Measurements from ENCODE around the gene ARHGAP29.

ARHGAP29 gene, protein sequence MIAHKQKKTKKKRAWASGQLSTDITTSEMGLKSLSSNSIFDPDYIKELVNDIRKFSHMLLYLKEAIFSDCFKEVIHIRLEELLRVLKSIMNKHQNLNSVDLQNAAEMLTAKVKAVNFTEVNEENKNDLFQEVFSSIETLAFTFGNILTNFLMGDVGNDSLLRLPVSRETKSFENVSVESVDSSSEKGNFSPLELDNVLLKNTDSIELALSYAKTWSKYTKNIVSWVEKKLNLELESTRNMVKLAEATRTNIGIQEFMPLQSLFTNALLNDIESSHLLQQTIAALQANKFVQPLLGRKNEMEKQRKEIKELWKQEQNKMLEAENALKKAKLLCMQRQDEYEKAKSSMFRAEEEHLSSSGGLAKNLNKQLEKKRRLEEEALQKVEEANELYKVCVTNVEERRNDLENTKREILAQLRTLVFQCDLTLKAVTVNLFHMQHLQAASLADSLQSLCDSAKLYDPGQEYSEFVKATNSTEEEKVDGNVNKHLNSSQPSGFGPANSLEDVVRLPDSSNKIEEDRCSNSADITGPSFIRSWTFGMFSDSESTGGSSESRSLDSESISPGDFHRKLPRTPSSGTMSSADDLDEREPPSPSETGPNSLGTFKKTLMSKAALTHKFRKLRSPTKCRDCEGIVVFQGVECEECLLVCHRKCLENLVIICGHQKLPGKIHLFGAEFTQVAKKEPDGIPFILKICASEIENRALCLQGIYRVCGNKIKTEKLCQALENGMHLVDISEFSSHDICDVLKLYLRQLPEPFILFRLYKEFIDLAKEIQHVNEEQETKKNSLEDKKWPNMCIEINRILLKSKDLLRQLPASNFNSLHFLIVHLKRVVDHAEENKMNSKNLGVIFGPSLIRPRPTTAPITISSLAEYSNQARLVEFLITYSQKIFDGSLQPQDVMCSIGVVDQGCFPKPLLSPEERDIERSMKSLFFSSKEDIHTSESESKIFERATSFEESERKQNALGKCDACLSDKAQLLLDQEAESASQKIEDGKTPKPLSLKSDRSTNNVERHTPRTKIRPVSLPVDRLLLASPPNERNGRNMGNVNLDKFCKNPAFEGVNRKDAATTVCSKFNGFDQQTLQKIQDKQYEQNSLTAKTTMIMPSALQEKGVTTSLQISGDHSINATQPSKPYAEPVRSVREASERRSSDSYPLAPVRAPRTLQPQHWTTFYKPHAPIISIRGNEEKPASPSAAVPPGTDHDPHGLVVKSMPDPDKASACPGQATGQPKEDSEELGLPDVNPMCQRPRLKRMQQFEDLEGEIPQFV

DNA sequence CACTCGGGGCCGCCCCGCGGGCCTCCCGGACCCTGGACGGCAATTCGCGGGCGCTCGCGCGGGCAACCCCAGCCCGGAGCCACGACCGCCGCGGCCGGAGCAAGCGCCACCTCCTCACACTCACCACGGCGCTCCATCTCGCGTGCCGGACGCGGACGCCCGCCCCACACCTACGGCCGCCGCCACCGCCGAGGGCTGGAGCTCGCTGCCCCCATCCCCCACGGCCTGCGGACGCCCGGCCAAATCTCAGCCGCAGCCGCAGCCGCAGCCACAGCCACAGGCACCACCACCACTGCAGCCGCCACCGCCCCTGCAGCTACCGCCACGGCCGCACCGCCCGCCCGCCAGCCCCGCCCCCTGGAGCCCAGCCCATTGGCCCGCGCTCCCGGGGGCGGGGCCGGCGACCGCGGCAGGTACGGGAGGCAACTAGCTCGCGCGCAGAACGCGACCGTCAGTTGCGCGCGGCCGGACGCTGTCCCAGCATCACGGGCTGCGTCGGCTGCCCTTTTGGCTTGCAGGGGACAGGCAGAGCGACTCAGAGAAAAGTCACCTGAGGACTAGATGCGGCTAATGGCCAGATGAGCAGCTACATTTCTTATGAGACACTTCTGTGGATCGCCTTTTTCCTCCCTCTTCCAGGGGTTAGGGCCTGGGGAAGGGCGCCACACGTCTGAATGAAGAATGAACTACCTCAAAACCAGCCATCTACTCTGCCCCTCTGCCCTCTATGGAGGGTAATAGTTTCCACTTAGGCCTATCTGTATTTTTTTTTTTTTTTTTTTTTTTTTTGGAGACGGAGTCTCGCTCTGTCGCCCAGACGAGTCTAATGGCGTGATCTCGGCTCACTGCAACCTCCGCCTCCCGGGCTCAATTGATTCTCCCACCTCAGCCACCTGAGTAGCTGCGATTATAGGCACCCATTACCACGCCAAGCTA lies at the start of gene ARHGAP29:
Gene ARHGAP29 (minus strand): TSS at position 294 of the 936 bp plus-strand sequence. CDS start 5,973 bp downstream, outside the sequence.
- DNase-seq (ENCODE audit: low read depth): no peak

DNA sequence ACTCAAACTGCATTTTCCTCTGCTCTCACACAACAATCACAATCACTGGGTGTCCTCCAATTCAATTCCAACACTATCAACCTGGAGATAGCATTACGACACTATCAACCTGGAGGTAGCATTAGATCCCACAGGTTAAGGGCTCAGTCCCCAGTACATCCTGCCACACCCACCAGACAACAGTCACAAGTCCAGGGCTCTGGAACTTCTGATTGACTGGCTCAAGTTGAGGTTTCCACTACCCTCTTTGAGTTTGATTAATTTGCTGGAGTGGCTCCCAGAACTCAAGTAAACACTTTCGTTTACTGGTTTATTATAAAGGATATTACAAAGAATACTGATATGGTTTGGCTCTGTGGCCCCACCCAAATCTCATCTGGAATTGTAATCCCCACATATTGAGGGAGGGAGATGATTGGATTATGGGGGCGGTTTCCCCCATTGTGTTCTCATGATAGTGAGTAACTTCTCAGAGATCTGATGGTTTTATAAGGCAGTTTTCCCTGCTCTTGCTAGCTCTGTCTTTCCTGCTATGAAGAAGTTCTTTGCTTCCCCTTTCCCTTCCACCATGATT lies 49.6 kb upstream of the ARHGAP29 start:
- DNase-seq (ENCODE audit: low read depth): no peak

DNA sequence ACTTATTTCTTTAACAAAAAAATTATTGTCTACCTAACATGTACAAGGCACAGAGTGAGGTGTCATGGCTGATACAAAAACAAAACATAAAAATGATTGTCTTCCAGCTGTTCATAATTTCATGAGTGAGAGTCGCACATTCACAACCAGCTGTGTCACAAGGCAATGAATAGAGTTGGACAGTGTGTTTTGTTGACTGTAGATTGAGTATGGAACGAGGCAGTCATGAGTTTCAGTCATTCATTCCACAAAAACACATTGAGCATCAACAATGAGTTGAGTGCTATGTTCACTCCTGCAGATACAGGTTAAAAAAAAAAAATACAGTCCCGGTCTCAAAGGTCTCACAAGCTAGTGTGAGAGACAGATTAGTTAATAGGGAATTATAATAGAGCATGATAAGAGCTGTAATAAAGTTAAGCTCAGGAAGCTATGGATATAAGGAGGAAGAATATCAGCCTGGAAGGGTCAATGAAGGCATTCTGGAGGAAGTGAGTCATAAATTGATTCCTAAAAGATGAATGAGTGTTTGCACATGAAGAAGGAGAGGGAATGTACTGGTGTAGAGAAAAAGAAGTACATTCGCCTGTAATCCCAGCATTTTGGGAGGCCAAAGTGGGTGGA lies 47.8 kb upstream of the ARHGAP29 start:
- DNase-seq (ENCODE audit: low read depth): no peak

DNA sequence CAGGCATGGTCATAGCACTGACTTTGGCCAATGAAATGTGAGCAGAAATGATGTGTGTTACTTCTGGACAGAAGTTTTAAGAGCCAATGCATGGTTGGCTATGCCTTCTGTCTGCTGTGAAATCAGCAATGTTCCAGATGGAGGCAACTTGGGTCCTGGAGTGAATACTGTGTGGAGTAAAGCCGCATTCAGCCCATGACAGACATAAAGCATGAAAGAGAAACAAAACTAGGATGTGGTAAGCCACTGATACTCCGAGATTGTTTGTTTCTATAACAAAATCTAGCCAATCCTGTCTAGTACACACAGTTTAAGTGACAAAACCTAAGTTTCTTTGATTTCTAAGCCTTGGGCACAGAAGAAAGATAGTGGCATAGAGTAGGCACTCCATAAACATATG lies 47.1 kb upstream of the ARHGAP29 start:
- DNase-seq (ENCODE audit: low read depth): no peak

DNA sequence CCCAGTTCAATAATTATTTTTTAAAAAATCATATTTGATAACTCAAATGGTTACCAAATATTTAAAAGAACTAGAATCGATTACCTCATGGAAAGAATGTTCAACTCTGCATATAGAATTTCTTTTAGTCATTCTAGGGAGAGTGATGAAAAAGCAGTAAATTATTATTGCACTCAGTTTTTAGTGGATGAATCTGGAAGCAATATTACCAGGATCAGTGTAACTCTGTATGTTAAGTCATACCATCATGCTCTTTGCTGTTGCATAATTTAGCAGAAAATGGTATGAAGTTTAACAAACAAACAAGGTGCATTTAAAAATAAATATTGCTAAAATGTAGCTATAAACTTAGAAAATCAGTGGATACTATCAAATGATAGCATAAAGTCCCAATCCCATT lies 46.1 kb upstream of the ARHGAP29 start:
- no peak for DNase-seq (ENCODE audit: low read depth)

DNA sequence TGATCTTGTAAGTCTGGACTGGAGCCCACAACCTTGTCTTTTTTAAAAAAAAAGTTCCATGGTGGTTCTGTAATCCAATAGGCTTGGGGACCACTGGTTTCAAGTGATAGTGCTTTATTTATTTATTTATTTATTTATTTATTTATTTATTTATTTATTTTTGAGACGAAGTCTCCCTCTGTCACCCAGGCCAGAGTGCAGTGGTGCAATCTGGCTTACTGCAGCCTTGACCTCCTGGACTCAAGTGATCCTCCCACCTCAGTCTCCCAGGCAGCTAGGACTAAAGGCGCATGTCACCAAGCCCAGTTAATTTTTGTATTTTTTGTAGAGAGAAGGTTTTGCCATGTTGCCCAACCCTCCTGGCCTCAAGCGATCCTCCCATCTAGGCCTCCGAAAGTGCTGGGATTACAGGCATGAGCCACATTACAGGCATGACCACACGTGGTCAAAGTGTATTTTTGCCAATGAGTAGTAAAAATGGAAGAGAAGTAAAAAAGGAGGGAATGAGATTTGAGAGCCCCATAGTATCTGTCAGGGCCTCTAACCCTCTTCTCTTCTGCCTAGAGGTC lies 44.8 kb upstream of the ARHGAP29 start:
- no peak for DNase-seq (ENCODE audit: low read depth)

DNA sequence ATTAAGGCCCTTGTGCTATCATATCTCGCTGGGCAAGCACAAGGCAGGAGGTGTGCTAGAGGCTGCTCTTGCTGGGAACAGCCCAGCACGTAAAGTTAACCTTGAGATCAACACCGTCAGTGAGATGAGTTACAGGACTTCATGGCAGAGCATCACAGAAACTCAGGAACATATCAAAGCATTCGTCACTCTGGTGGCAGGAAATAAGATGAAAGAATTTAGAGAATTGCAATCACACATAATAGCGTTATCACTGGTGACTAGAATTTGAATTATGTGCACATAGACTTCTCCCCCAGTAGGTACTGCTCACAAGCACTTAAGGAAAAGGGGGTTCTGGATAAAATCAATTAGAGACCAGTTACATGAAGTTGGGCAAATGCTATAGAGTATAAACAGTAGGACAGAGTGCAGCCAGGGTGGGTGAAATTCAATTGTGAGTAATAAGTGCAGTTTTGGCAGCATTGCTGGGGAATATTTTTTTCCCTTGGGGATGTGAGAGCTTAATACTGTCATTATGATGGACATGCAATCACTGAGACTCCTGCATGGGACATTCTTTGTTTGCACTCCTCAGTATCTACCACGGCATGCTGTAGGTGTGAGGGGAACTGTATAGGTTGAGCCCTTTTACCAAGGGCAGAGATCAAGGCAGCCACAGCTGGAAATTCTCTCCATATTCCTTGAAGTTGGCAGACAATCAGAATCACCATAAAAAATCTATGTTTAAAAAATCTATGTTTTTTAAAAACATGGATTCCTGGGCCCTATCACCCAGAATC lies 44.2 kb upstream of the ARHGAP29 start:
- DNase-seq (ENCODE audit: low read depth): no peak

DNA sequence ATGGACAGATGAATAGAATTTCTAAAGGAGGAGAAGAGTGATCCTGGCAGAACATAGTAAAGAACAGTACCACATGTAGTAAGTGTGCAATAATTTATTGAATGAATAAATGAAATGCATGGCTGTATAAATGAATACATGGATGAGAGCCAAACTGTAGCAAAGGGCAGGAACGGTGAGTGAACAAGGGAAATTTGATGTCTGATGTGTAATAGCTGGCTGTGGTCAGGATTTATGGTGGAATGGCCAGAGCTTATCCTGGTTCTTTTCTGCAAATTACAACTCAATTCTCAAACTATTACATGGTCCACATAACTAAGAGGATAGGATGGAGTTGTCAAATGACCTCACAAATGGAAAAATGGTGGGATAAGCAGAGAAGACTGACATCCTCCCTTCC lies 43.2 kb upstream of the ARHGAP29 start:
- DNase-seq (ENCODE audit: low read depth): no peak

DNA sequence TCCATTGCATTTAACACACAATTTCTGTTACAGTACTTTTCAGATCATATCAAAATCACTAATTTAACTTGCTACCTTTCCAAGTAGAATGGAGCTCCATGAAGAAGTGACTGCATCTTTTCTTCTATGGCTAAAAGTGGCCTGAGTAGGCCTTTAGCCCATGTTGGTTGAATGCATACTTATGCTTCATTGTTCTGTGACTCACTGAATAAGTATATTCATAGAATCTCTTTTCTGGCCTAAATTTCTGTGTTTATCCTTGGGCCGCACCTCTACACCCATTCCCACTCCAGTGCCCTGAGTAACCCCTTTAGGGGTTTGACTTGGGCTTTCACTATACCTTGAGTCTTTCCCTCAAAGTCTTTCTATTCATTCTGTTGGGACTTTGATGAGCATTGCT lies 42.1 kb upstream of the ARHGAP29 start:
- no peak for DNase-seq (ENCODE audit: low read depth)

DNA sequence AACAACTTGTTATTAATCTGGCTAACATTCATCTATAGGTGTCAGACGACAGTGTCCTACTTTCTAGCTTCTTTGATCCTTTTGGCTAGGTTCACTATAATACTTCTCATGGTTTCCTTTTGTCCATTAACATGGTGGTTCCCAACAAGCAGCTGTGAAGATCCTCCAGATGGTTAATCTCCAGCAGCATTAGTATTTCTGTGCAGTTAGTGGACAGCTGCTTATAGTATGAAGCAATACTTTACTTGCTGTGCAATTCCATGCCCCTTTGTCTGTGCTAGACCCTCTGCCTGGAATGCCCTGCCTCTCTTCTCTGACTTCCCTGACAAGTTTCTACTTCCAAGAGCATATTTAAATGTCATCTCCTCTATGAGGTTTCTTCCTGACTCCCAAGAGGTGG lies 41.7 kb upstream of the ARHGAP29 start:
- DNase-seq (ENCODE audit: low read depth): no peak

DNA sequence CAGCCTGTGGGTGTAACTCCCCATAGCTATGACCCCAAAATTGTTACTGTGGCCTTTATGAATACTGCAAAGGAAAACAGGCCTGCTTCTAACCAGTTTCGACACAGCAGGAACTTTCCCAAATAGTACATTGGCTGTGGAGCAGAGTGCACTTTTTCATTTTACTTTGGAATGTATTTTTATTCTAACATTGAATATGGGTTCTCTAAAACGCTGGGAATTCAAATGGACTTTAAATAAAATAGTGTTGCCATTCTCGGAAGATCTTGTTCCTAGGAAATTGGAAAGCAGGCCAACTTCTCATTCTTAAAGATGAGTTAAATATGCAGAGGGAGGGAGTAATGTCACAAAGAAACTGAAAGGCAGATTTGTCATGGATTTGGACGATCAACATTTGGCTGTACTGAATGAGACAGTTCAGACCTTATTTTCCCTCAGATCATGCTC lies 39.6 kb upstream of the ARHGAP29 start:
- DNase-seq (ENCODE audit: low read depth): no peak

DNA sequence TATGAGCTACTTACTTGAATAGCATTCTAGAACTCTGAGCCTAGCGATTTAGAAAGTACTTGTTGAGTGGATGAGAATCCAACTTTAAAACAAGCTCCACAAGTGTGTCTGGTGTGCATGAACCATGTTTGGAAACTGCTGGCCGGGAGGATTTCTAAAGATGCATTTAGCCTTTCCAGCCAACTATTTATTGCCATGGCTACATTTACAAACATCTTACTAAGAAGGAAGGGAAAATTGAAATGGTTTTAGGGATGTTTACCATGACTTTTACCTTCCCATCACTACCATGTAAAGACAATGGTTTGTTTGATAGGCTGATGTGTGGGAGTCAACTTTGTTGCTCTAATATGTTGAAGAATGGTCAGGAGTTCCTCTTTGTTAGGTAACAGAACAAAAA lies 37.7 kb upstream of the ARHGAP29 start:
- DNase-seq (ENCODE audit: low read depth): no peak

DNA sequence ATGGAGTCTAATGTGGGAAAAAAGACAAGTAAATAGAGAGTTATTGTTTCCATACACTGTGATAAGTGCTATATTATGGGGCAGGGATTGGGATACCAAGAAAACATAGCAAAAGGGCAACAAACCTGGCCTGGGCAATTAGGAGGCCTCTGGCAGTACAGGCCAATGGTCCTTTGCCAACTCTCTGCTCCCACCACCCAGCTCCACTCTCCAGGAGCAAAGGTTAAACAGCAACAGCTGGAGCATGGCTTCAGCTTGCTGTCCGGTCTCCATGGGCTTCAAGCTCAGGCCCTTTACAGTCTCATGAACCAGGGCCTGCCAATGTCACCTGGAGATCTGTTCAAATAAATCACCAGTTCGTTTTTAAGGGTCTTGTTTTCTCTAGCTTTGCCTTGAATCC lies 37.2 kb upstream of the ARHGAP29 start:
- no peak for DNase-seq (ENCODE audit: low read depth)

DNA sequence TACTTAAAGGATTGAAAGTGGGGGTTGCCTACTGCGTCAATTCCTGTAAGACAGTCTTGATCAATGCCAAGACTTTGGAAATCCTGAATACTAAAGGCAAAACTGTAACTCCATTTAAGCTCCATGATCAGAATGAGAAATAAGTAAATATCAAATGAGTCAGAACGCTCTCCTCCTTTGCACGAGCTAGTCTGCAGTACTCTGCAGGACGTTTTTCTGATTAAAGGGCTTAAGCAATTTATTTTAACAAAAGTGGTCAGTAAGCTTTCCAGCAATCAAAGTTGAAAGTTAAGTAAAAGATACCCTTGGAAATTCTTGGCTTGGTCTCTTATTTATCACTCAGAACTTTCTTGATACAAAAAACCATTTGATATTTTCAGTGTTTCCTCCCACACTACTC lies 35.7 kb upstream of the ARHGAP29 start:
- DNase-seq (ENCODE audit: low read depth): no peak

DNA sequence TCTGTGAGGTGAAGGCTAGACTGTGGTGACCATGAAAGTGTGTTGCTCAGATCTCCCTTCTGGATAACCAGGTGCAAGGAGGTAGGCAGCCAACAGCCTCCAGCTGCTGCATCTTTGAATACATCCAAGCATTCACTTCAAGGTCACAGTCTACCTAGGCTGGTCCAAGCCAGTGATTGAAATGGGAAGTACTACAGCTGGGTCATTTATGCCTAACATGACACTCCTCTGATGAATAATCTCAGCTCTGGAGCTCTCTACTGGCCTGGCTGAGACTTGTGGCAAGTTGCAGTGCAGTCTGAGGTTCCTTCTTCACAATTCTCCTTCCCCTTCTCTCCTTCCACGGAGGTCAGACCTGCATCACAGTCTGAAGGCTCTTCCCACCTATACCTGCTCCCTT lies 35.0 kb upstream of the ARHGAP29 start:
- no peak for DNase-seq (ENCODE audit: low read depth)

DNA sequence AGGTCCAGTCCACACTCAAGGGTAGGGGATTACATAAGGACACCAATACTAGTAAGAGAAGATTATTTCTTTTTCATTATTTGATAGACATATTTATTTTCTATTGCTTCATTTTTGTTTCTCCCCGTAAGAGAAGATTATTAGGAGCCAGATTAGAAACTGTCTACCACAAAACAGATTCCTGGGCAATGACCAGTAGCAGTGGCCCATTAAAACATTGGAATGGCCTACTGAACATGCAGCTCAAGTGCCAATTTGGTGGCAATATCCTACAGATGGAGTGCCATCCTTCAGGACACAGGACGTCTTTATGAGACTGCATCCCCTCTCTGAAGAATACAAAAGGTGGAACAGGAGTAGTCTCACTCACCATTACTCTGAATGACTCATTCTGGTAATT lies 34.0 kb upstream of the ARHGAP29 start:
- no peak for DNase-seq (ENCODE audit: low read depth)

DNA sequence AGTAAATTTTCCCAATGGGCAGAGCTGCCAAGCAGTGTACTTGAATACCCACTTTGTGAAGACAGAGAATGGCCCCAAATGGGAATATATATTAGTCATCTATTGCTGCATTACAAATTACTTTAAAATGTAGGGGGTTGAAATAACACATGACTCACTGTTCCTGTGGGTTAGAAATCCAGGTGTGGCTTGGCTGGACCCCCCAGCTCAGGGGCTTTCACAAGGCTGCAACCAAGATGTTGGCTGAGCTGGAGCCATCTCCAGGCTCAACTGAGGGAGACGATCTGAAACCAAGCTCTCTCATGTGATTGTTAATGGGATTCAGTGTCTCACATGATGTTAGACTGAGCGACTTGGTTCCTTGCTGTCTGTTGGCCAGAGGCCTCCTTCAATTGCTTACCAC lies 33.4 kb upstream of the ARHGAP29 start:
- no peak for DNase-seq (ENCODE audit: low read depth)

DNA sequence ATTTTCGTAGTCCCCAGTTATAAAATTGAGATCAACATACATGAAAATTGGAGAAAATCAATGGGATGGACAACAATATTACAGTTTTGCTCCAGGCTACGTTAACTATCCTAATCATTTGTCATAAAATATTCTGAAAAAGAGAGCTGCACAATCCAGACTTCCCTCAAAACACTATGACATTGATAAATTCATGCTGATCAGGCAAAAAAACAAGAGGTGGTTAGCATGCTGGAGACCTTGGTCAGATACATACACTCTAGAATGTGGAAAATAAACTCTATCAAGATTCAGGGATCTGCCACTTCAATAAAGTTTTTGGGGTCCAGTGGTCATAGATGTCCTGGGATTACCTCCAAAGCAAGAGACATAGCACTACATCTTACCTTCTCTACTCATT lies 32.5 kb upstream of the ARHGAP29 start:
- DNase-seq (ENCODE audit: low read depth): no peak

DNA sequence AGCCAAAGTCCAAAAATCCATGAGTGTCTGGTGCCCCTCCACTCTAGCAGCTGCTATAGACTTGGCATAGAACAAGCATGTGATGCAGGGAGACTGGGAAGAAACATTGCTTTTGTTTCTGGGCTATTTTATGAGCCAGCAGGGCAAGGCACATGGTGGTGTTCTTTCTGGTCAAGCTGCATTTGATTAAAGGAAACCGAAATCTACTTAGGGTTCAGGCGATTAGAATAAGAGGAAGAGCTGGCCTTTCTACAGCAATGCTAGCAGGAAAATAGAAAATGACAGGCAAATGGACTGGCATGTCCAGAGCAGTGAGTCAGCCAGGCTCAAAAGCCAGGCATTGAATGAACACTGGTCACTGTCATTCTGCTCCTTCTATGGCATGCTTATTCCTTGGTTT lies 28.5 kb upstream of the ARHGAP29 start:
- no peak for DNase-seq (ENCODE audit: low read depth)

Measured in stimulated activated CD8-positive, alpha-beta memory T cell treated with anti-CD3 and anti-CD28 coated beads, Interleukin-15, amount 100 ng/mL, for 1 hour (primary cell).